ENCODE results near the gene DLK1.

DLK1 gene

DNA sequence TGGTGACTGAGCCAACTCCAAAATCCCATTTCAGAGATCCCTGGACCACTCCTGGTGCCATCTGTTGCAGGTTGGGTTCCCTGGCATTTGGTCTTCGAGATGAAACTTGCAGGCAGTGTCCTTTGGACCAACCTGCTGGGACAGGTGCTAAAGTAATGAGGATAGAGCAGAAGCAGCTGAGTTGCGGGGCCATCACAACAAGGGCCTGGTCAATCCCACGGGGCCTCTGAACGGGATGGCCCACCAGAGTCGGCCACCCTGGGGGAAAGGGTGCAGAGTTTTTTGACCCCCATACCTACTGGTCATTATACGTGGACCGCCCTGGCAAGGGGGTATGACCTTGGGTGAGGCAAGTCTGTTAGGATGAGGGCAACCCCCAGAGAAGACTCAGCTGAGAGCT lies 39.3 kb downstream of the DLK1 start:
- no peak for DNase-seq

DNA sequence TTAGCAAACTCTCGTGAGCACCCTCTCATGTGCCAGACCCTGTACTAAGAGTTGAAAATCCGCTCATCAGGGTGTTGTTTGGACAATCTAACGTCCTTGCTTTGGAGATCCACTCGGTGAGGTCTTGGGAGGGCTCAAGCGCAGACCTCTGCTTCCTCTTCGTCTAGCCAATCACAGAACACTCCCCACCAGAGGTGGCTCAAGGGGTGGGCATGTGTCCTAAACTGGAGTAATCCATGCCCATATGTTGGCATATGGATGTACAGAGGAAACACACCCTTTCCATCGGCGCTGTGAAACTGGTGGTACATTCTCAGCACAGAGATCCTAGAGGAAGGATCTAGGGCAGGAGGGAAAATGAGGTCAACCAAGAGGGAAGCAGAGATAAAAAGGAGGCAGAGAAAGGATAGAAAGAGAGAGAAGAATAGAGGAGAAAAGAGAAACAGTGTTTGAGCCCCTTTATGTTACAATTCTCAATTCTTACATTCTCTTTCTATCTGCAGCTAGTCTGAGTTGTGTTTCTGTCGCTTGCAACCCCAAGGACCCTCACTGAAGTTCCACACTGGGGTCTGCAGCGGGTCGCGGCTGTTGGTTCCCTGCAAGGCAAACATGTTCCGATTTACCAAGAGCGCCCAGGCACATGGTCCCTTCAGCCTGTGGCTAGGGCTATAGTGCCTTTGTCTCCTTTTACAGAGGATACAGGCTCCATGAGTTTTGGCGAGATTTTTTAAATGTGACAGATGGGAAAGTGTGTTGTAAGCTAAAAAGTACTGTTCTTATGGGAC lies 40.5 kb downstream of the DLK1 start:
- no peak for DNase-seq

DNA sequence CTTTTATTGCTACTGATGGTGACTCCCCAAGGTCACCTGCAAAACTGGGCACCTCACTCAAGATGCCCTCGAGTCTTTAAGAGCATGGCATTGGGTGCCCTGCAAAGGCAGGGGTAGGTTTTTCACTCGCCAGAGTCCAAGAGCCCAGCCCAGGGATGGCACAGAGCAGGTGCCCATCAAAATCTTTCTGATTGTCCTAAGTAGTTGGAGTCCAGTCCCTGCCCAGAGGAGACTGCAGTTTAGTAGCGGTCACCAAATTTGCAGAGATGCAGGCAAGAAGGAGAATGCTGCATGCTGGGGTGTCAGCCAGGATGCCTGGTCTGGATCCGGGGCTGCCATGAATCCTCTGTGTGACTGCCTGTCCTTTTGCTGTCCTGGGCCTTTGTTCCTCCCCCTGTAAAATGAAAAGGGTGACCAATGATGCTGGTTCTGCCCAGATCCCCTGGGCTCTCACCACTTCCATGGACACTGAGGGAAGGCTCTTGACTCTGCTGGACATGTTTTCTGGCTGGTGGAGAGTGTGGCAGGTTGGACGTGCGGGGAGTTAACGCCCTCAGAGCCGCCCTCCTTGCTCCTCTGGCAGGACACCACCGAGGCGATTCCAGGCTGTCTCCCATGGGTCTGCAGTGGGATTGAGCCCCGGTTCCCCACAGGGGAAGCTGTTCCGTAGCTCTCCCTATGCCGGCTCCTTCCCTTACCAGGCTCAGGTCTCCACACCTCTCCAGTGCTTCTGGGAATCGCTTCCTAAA lies 41.3 kb downstream of the DLK1 start:
- no peak for DNase-seq

DNA sequence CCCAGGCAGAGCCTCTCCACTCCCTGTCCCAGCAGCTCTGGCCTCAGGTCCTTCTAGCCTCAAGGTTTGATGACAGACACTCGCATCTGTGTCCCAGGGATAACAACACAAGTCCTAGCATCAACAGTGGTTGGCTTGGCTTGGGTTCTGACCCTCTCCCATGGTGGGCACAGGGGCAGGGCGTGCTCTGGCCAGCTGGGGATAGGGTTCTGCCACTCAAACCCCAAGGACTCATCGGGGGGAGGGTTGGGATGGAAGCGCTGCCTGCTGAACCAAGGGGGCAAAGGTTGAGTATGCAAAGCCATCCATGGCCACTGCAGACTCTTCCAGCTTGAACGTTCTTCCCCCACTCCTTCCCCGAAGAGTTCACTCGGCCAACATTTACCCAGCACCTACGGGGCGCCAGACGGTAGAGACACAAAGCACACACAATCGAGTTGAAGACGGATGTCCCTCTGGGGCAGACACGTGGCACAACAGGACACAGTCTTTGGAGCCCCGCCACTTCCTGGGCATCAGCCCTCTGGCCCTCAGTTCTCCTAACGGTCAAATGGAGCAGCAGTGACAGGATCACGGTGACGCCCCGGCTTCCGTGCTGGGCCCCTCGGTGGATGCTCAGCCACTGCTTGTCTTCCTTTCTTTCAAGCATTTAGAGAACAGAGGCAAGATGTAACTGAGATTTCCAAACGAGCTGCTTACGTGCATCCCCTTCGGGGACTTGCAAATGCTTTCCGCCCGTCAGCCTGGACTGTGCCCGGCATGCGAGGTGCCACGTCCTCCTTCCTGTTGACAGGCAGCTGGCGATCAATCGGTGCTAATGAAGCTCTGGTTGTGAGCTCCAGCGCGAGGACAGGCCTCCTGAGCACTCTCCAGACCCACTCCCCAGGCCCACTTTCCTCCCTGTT lies 42.6 kb downstream of the DLK1 start:
- no peak for DNase-seq

DNA sequence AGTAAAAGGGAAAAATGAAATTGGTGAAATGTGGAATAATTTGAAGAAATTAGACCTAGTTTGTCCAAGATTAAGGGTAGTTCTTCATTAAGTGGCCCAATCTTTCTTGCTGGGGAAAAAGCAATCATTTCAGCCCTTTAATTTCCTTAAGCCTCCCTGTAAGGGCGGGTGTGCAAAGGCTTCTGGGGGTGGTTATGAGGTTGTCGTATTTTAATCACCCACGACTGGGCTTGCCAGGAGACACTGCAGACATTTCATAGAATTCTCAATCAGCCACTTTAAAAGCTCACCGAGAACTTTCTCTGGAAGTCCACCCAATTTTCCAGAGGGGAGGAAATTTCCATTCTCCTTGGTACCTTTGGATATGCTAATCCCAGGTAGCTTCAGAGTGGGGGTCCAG lies 43.4 kb downstream of the DLK1 start:
- DNase-seq: no peak

DNA sequence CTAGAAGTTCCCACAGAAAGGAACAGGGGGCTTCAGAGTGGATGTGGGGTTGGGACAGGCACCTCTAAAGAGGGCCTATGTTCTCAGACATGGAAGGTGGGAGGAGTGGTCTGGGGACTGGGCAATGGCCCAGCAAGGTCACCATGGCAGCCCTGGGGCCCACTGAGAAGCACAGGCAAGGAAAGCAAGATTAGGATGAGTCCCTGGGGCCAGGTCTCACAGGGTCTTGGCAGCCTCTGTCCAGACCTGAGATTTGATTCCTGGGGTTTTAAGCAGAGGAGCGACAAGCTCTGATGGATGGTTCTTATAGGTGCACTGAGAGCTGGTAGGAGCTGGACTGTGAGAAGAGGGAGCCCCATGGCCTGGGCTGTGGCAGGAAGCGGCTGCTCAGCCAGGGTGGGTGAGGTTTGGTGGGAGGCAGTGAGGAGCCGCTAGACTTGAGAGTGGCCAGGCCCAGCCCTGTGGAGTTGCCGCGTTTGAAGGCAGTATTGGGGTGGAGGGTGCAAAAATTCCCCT lies 44.0 kb downstream of the DLK1 start:
- no peak for DNase-seq

DNA sequence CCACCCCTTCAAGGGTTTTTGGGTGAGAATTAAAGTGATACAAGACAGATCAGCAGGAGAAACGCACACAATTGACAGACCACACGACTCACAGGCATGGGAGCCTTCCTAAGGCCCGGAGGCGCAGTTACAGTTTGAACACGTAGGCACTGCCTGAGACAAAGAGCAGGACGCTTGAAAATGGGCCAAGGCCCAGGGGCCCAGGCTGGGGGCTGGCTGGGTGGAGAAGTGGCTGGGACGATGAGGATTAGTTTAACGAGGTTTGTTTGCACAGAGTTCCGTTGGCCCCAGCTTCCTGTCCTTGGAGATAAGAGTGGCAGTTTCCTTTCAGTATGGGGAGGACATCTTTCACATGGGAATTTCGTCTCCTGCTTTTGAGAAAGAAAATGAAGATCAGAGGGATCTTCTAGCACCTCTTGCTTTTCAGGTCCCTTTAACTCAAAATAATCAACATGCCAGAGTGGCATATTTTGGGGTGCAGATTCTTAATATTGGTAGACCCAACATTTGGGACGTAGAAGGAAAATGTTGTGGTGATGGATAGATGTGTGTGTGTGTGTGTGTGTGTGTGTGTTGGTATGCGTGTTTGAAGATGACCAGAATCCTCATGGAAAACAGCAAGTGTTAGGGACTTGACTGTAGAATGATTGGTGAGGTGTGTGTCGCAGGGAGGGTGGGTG lies 44.6 kb downstream of the DLK1 start:
- no peak for DNase-seq

DNA sequence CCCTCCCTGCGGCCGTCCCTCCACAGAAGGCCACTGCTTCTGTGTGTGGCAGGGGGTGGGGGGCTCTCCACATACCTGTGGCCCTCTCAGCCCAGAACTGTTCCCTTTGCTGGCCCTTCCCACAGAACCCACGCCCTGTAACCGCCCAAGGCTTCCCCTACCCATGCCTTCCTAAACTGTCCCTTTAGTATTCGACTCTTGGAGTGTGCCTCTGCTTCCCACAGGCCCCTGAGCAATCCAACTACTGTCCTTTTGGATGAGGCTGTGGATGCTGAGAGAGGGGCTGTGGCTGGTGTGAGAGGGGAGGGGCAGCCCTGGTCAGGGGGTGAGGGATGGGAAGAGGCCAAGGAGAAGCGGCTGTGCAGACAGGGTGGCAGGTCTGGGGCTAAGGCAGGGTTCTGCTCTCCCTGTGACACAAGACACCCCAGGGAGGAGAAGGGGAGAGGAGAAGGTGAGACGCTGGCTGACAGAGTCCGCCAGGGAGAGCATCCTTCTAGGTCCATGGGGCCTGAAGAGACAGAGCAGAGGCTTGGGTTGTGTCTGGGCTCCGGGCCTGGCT lies 46.0 kb downstream of the DLK1 start:
- DNase-seq: no peak

DNA sequence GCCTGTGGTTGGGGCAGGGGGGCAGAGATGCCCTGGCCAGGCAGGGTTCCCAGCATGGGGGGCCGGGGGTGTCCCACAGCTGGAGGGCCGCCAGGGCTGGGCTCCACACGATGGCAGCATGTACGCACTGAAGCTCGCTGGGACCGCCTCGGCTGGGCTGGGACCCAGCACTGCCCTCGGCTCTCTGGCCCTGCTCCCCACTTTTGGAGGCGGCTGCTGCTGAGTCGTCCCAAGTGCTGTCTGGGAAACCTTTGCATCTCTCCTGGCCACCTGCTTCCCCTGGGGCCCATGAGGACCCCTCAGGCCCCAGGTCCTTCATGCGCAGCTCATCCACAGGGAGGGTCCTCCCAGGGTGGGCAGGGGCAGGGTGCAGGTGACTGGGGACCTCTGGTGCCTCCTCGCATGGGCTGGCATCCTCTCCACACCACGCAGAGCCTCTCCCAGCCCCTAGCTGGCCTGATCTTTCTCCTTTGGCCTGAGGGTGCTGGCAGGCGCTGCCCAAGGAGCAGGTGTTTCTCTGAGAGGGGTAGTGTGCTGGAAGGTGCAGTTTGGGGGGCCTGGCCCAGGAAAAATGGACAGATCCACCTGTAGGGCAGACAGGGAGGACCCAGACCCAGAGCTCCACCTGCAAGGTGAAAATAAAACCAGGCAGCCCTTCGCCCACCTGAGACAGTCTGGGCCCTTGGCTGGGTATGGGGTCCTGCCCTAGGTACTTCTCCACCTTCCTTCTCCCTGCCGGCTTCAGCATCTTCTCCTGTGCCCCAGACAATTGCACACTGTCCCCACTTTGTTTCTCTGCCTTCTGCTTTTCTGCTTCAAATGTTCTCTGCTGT lies 46.9 kb downstream of the DLK1 start:
- no peak for DNase-seq

DNA sequence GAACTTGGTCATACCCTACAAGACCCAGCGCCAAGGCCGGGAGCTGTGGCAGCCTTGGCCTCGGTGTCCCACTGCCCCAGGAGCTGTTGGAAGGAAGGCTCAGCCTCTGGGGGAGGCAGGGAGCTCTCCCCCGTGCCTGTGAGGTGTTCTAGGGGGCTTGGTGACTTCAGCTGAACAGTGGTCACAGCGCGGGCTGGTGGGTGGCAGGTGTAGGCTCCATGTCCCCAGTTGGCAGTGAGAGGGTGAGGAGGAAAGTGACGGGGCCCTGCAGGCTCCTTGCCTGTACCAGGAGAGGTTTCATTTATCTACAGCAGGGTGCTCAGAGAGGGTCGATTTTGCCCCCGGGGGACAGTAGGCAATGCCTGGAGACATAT lies 47.5 kb downstream of the DLK1 start:
- no peak for DNase-seq

DNA sequence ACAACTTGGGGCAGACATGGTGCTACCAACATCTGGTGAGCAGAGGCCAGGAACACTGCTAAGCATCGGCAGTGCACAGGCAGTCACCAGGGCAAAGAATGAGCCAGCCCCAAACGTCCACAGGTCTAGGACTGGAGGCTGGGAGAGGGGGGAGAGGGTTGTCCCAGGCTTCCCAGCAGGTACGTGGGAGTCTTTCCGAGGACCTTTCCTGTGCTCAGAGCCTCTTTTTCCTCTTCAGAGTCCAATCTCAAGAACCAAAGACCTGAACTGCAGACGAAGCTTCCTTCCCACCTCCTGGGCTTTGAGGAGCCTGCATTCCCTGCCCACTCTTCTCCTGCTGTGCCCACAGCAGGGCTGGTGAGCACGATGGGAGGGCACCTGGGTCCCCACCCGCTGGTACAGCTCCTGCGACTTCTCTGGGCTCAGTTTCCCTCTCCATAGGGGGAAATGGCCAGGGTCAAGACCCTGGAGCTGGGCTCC lies 48.7 kb downstream of the DLK1 start:
- no peak for DNase-seq

DNA sequence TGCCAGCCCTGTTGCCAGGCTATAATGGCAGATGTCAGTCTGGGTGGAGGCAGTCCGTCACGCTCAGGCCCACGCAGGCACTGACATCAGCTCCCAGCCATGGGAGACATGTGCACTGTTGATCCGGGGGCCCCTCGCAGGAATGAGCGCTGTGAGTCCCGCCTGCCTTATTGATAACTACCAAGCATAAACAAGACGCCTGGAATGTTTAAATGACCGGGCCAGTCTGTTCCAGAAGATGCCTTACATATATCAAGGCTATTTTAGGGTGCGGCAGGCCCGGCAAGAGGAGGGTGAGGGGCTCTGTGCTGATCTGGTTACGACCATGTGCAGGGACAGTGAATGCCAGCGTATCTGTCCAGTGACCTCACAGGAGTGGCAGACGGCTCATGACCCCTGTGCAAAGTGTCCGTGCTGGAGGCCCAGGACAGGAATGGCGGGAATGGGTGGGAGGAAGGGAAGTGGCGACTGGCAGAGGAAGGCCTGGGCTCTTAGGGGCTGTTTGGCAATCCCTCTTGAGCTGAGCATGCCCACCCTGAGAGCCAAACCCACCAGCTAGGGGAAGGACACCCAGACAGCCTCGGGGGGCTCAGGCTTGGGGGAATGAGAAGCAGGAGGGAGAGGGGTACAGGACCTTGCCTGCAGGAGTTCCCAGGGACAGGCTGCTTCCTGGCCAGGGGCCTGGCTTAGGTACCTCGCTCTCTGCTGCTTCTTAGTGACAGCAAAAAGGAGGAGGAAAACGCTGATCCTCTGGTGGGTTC lies 49.3 kb downstream of the DLK1 start:
- DNase-seq: no peak

DNA sequence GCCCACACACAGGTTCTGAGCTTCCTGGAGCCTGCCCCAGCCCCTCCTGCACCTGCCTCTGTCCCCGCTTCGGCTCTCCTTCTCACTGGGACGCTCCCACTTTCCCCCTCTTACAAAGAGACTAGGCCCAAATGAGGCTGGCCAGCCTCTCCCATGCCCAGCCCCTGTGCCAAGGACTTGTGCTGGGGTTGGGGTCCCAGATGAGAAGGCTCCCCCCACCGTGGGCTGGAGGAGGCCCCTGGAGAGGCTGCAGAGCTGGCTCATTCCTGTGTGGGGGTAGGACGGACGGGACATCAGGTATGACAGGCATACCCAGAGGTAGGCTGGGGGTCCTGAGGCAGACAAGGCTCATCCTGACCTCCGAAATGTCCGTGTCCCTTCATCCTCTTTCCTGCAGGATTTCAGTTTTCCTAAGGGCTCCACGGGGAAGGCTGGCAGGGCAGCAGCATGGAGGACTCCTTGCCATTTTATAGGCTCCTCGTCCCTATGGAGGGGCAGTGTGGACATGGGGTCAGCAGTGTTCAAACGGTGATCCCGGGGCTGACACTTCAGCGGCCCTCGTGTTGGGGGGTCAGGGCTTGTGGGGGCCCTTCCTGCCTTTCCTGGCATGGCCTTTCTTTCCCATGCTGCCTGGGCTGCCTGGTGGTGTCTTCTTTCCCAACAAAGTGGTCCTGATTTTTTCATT lies 50.1 kb downstream of the DLK1 start:
- no peak for DNase-seq

DNA sequence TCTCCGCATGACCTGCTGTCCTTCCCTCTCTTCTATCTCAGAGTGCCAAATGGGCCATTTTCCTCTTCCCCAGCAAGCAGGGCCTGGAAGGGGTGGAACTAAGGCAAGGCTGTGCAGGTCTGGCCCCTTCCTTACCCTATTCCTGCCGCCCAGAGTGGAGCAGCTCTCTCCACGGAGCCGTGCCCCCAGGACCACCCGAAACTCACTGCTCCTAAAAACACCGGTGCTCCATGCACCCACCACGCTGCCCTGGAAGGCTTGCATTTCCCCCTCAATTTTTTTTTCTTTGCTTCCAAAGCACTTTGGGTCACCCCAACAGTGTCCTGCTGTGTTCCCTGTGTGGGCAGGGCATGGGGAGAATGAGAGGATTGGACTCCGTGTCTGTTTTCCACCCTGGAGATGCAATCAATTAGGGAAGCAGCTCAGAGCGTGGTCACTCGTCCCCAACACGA lies 50.7 kb downstream of the DLK1 start:
- no peak for DNase-seq

DNA sequence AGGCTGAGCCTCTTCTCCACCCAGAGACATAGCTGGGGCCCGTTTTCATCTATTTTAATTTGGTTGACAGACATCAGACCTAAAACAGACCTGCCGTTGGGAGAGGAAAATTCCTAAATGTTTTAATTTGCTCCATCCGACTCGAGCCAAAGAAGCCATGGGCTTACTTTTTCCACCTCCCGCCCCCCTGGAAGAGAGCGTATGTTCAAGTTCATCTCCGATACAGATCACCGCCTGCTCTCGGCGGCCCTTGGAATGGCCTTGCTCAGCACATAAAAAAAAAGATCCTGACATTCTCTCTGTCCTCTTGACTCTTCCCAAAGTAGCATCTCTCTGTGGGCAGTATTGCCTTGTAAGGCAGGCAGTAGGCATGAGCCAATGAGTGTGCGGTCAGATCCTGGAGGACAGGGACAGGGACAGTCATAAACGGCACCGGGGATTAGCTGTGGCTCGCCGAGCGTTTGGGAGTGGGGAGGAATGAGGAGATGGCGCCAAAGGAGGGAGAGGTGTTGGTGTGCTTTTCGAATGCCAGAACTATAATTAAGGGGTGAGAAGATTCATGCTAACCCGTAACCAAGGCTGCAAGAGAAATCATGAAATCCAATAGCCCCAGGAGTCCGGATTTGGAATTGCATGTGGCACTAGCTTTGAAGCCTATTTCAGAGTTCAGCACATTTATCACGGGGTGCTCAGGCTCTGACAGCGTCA lies 51.3 kb downstream of the DLK1 start:
- DNase-seq: no peak

DNA sequence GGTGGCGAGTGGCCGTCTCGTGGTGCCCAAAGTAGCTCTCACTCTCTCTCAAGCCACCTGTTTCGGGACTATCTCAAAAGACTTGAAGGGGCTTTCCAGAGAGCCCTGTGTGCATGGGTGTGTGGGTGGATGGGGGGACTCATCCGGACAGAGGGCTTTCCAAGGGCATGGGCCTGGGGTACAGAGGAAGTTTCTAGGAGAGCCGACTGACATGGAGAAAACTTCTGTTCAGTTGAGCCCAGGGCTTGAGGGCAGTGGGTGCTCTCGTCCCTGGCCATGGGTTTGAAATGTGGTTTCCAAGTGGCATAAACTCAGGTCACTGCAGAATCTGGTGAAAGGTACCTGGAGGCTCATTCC lies 51.8 kb downstream of the DLK1 start:
- no peak for DNase-seq

DNA sequence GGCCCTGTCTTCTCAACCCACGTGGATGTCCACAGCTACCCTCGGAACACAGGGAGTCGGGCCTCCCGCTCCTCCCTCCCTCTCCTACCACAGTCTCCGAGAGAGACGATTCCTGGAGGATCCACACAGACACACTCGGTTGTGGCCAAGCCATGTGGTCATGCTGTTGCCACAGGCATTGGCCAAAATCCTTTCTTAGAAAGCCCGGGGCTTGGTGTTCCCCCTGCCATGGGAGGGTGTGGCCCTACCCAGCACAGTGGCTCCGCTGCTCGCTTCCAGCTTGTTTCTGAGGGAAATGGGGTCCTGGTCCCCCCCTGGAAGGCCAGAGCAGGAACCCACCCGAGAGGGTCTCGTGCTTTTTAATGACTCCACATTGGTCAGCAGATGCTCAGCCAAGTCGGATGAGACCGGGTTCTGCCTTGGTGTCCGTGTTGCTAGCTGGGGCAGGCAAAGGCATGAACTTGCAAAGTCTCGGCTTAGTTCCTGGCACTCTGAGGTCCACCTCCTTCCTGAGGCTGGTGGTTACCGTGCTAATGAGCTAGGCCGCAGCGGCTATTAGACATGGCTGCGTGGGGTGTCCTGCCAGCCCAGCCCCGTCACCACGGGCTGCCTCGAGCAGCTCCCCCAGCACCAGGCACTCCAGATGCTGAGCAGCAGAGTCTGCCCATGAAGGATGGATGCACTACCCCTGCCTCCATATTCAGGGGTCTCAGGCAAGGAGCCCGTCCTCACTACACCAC lies 52.4 kb downstream of the DLK1 start:
- no peak for DNase-seq

DNA sequence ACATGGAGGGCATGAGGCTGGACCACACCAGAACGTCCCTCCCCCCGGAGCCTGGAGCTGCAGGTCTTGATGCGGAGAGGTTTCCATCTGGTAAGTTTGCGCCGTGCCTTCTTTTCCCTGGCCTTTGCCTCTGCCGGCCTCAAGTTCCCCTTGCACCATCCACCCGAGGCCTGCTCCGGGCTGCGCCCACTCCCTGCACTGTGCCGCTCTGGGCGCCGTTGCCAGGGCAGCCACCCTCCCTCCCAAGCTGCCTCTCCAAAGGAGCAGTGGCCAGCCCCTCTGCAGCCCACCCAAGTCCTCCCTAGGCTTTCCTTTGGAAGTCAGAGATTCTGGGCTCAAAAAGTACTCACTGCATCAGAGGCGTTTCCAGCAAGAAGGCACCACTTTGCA lies 53.0 kb downstream of the DLK1 start:
- no peak for DNase-seq

DNA sequence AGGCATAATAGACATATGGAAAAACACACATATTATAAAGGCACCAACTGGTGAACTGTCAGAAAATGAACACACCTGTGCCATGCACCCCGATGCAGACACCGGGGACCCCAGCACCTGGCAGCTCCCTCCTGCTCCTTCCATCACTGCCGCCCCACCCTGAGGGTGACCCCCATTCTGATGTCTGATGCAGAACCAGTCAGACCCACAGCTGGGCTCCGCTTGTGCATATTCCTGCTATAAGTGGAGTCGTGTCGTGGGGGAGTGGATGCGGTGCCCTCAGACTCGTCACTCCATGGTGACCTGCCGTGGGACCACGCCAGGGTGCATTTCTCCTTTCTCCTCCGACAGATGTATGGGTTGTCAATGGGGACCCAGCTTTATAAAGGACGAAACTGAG lies 53.6 kb downstream of the DLK1 start:
- DNase-seq: no peak
